Tibial nerve (tissue), 4 donors: ENCODE results near the gene MAN2A2. TPM values are rescaled to one million over a fixed set of nuclear protein-coding genes. Genes with fewer than 3 reads are reported as not detected.

Experiments used
- DNase-seq, 2 donors: peaks; one replicate each; pipeline ENCODE4 v3.0.0-alpha.2; 2019; ENCODE audit warnings: low spot score in 2 of 2
- H3K27ac ChIP-seq, 4 donors: fragments of 200-600 bp; sonication (generic) in 3 of 4; one replicate each; pipeline ENCODE4 v1.5.1; 2017 to 2019; ENCODE audit warnings: mild to moderate bottlenecking in 1 of 4
- H3K27me3 ChIP-seq, 2 donors: fragments of 200-600 bp; sonication (generic) in 1 of 2; one replicate each; pipeline versions ENCODE4 v1.5.1 to v1.6.0; 2017 to 2019
- H3K36me3 ChIP-seq, 3 donors: fragments of 200-600 bp; sonication (generic); one replicate each; pipeline ENCODE4 v1.5.1; 2018 to 2019
- H3K4me1 ChIP-seq, 4 donors: fragments of 200-600 bp; sonication (generic) in 3 of 4; one replicate each; pipeline ENCODE4 v1.5.1; 2017 to 2019
- H3K4me3 ChIP-seq, 4 donors: fragments of 200-600 bp; sonication (generic) in 3 of 4; one replicate each; pipeline ENCODE4 v1.5.1; 2017 to 2019; ENCODE audit warnings: mild to moderate bottlenecking in 1 of 4, moderate library complexity in 1 of 4
- H3K9me3 ChIP-seq, 4 donors: fragments of 200-600 bp; sonication (generic) in 3 of 4; one replicate each; pipeline ENCODE4 v1.5.1; 2017 to 2019
- EP300 ChIP-seq, 2 donors: sonication (generic); formaldehyde crosslinking; IDR thresholded peaks; one replicate each; pipeline ENCODE4 v1.6.1; 2017; ENCODE audit warnings: antibody characterized with exemption in 2 of 2, mild to moderate bottlenecking in 1 of 2
- POLR2A ChIP-seq, 2 donors: fragments of 450-650 bp; IDR thresholded peaks; one replicate each; pipeline ENCODE4 v1.6.1; 2017; ENCODE audit warnings: antibody characterized with exemption in 2 of 2, mild to moderate bottlenecking in 2 of 2, moderate library complexity in 2 of 2
- WGBS, 2 donors: methylation state at CpG; one replicate each; pipeline ENCODE4 v1.1.5; 2018; 5-methylcytosine and 5-hydroxymethylcytosine counted together
- total RNA-seq, 4 donors: library from RNA; depleted of rRNA; stranded (reverse); fragments of >200 nt; gene quantifications; one replicate each; pipeline ENCODE4 v1.1.0, GENCODE V29; 2016
- TF ChIP-seq, protein P1 (sequence below), 5 experiments: fragments of 200-600 bp in 3 of 5; fragments of 450-650 bp in 2 of 5; sonication (generic) in 3 of 5; IDR thresholded peaks; one replicate each; pipeline ENCODE4 v1.5.1; 2016 to 2019; ENCODE audit warnings: antibody characterized with exemption in 5 of 5, mild to moderate bottlenecking in 3 of 5, moderate library complexity in 2 of 5

The MAN2A2 gene
- total RNA-seq, 4 donors from 2014 or later, result 83.5 to 178 (median 128) TPM

DNA sequence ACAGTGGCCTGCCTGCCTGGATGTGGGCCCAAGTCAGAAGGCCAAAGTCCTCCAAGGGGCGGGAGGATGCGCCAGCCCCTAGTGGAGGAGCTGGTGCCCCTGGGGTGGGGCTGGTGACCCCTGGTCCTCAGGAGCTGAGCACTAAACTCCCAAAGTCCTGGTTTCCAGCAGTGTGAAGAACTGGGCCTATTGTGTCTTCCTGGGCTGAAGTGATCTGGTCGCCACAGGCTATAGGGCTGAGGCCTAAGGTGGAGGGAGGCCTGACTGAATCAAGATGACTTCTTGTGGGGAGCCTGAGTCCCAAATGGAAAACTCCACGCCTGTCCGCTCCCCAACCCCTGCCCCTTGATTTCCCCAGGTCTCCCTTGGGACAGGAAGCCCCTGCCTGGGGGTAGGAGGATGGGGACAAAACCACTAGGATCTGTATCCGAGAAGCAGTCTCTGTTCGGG is 19.6 kb upstream of the MAN2A2 start:
- Histone ChIP-seq H3K27ac (peak overlapping the region; percentile 89 to 98 (median 96)), H3K9me3 (no peaks in the 10 kb centered on the region), H3K4me3 (peak overlapping the region; percentile 38 to 64 (median 58)), H3K36me3 (peaks cover 0 to 64% (median 15%) of the 10 kb centered on the region in 3 donors), H3K4me1 (peaks cover 0 to 53% (median 34%) of the 10 kb centered on the region in 4 donors), H3K27me3 (no peaks in the 10 kb centered on the region)
- TF ChIP-seq, protein P1, sequence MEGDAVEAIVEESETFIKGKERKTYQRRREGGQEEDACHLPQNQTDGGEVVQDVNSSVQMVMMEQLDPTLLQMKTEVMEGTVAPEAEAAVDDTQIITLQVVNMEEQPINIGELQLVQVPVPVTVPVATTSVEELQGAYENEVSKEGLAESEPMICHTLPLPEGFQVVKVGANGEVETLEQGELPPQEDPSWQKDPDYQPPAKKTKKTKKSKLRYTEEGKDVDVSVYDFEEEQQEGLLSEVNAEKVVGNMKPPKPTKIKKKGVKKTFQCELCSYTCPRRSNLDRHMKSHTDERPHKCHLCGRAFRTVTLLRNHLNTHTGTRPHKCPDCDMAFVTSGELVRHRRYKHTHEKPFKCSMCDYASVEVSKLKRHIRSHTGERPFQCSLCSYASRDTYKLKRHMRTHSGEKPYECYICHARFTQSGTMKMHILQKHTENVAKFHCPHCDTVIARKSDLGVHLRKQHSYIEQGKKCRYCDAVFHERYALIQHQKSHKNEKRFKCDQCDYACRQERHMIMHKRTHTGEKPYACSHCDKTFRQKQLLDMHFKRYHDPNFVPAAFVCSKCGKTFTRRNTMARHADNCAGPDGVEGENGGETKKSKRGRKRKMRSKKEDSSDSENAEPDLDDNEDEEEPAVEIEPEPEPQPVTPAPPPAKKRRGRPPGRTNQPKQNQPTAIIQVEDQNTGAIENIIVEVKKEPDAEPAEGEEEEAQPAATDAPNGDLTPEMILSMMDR (IDR thresholded peaks at IDR 0.05), result no peak
- TF ChIP-seq EP300 (IDR thresholded peaks at IDR 0.05), result peak in 1 of 2 donors; percentile 12
- DNase-seq, result no peak
- 22 to 27% methylated on average over 5 to 7 of the region's 7 CpGs for WGBS, 2 donors

DNA sequence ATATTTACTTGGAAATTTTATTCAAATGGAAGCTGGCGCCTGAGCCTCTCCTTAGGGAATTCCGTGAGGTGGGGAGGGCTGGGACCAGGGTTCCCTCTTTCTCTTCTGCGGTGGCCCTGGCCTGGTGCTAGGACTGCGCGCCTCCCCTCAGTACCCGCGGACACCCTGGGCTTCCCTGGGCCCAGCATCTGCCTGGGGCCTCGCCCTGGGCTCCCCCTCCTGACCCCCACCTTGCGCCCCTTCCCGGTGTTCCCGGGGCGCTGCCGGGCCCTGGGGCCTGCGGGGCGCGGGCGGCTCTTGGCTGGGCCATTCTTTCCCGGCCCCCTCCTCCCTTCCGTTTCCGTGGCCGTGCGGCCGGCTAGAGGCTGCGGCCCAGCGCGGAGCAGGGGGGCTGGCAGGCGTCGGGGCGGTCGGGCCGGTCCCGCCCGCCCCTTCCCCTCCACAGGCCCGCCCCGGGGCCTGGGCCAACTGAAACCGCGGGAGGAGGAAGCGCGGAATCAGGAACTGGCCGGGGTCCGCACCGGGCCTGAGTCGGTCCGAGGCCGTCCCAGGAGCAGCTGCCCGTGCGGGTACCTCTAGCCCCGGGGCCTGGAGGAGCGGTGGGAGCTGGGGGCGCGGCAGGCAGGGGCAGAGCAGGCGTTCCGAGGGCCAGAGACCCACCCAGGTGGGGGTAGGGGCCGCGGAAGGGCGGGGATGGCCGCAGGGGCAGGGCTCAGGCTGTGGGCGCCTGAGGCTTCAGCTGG is 19.0 kb upstream of the MAN2A2 start, which contains the start of gene FES:
Gene FES, plus strand, starts transcription at position 529 of the 743 bp plus-strand sequence. CDS start 542 bp downstream, outside the sequence.
- H3K27ac ChIP-seq, result peak within 1 kb of the TSS; percentile 89 to 98 (median 96)
- H3K27me3 ChIP-seq, result no peaks in the 10 kb centered on the region
- H3K4me3 ChIP-seq, result peak within 1 kb of the TSS; percentile 38 to 64 (median 58)
- peaks cover 0 to 53% (median 34%) of the 10 kb centered on the region in 4 donors for H3K4me1 ChIP-seq
- H3K36me3 ChIP-seq, result peaks cover 0 to 63% (median 14%) of the 10 kb centered on the region in 3 donors
- DNase-seq, result peak; percentile 43 to 48
- no peaks in the 10 kb centered on the region for H3K9me3 ChIP-seq
- WGBS, 2 donors, result 0 to 3% methylated on average over 10 to 19 of the region's 58 CpGs
- TF ChIP-seq POLR2A (IDR thresholded peaks at IDR 0.05) (peak; percentile 51 to 63), EP300 (IDR thresholded peaks at IDR 0.05) (peak in 1 of 2 donors; percentile 61)
- TF ChIP-seq, protein P1 (IDR thresholded peaks at IDR 0.05), result peak in 1 of 5 experiments; percentile 28

DNA sequence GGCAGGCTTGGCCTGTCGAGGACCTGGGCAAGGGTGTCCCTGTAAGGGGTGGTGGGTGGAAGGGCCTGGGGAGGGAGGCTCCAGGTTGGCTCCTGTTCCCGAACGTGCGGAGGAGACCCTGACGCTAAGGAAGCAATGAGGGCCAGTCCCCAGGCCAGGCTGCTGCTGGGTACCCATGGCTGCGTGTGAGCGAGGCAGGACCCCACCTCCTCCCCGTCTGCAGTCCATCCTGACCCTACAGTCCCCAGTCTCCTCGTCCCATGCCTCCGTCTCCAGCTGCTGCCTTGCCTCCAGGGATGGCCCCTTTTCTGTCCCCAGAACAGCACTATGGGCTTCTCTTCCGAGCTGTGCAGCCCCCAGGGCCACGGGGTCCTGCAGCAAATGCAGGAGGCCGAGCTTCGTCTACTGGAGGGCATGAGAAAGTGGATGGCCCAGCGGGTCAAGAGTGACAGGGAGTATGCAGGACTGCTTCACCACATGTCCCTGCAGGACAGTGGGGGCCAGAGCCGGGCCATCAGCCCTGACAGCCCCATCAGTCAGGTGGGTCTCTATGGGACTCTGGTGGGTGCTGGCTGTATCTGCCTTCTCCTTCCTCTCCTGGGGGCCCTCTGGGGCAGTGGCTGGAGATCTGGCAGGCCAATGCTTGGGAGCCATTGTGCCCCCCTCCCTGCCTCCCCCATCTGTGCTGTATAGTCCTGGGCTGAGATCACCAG is 18.2 kb upstream of the MAN2A2 start:
- no peaks in the 10 kb centered on the region for H3K9me3 ChIP-seq
- WGBS, 2 donors, result 24 to 37% methylated on average over 11 to 12 of the region's 16 CpGs
- H3K27ac ChIP-seq, result peak overlapping the region; percentile 89 to 98 (median 96)
- DNase-seq, result no peak
- H3K27me3 ChIP-seq, result no peaks in the 10 kb centered on the region
- H3K36me3 ChIP-seq, result peaks cover 0 to 63% (median 7%) of the 10 kb centered on the region in 3 donors
- TF ChIP-seq POLR2A (IDR thresholded peaks at IDR 0.05) (no peak), EP300 (IDR thresholded peaks at IDR 0.05) (no peak)
- TF ChIP-seq, protein P1 (IDR thresholded peaks at IDR 0.05), result no peak
- peak overlapping the region; percentile 38 to 64 (median 58) for H3K4me3 ChIP-seq
- peaks cover 0 to 53% (median 34%) of the 10 kb centered on the region in 4 donors for H3K4me1 ChIP-seq

DNA sequence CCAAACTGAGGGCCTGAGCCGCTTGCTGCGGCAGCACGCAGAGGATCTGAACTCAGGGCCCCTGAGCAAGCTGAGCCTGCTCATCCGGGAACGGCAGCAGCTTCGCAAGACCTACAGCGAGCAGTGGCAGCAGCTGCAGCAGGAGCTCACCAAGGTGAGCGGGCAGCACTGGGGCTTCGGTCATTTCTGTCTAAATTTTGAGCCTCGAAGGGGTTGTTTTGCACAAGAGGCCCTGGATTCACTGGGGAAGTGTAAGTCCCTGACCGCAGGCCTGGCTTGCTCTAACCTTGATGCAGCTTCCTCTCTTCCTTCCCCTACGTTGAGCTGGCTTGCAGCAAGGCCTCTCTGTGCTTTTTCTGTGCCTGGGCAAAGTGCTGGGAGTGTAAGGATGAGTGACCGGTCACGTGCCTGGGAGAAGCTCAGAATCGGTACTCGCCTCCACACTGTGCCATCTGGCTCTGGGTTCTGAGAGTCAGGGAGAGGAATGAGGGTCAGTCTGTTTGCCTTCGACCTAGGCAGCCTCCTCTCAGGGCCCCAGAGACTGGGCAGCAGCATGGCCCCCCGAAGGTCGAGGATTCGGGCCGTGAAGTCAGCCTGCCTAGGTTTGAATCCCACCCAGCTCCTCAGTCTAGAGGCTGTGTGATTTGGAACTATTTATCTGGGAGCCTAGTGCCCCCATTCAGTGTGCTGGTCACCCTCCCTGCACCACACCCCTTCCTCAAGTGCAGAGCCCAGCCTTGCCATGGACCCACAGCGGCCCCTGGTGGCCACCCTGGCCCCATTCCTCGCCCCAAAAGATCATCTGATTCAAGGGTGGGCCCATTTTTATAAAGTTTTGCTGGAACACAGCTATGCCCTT is 17.4 kb upstream of the MAN2A2 start:
- Histone ChIP-seq H3K4me3 (peak overlapping the region; percentile 38 to 64 (median 58)), H3K27me3 (no peaks in the 10 kb centered on the region), H3K9me3 (no peaks in the 10 kb centered on the region), H3K36me3 (peaks cover 0 to 63% (median 6%) of the 10 kb centered on the region in 3 donors), H3K27ac (peak overlapping the region; percentile 89 to 98 (median 96)), H3K4me1 (peaks cover 0 to 53% (median 34%) of the 10 kb centered on the region in 4 donors)
- WGBS, 2 donors, result 31 to 37% methylated on average over 18 to 23 of the region's 23 CpGs
- peak; percentile 75 to 88 for DNase-seq
- TF ChIP-seq POLR2A (IDR thresholded peaks at IDR 0.05) (no peak), EP300 (IDR thresholded peaks at IDR 0.05) (peak in 1 of 2 donors; percentile 55)
- TF ChIP-seq, protein P1 (IDR thresholded peaks at IDR 0.05), result peak; percentile 95 to 98 (median 97)
